Smooth muscle cell of the brain vasculature (primary cell): ENCODE results near the gene RNF213.

Experiments
- DNase-seq: peaks from one replicate; pipeline ENCODE4 v3.0.0-alpha.2; 2012; ENCODE audit warnings: low read depth, low spot score

RNF213 gene

DNA sequence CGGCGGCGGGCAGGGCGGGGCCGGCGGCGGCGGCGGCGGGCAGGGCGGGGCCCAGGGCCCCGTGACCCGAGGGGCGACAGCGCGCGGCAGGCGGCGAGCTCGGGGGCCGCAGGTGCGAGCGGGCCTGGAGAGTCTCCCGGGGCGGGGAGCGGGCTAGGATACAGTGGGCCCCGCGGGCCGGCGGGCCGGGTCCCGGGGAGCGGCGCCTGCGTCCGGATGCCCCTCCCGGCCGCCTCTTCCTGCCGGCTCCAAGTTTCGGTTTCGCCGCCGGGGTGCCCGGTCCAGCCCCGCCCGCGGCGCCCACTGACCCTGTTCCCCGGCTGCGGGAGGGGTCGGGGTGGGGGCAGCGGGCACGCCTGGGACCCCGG, at the start of gene RNF213:
Gene RNF213, plus strand, starts transcription at position 62 of the 368 bp plus-strand sequence. CDS start 2,830 bp downstream, outside the sequence.
- no peak for DNase-seq

GRCh38 chr17:80212109-80212508, 48.5 kb upstream of the RNF213 start:
- no peak for DNase-seq

- DNase-seq = no peak
Observed at GRCh38 chr17:80212511-80212910, 48.1 kb upstream of the RNF213 start.

- DNase-seq = no peak
Observed at GRCh38 chr17:80212962-80213642, 47.5 kb upstream of the RNF213 start.

GRCh38 chr17:80213643-80213975, 47.0 kb upstream of the RNF213 start:
- no peak for DNase-seq

DNA sequence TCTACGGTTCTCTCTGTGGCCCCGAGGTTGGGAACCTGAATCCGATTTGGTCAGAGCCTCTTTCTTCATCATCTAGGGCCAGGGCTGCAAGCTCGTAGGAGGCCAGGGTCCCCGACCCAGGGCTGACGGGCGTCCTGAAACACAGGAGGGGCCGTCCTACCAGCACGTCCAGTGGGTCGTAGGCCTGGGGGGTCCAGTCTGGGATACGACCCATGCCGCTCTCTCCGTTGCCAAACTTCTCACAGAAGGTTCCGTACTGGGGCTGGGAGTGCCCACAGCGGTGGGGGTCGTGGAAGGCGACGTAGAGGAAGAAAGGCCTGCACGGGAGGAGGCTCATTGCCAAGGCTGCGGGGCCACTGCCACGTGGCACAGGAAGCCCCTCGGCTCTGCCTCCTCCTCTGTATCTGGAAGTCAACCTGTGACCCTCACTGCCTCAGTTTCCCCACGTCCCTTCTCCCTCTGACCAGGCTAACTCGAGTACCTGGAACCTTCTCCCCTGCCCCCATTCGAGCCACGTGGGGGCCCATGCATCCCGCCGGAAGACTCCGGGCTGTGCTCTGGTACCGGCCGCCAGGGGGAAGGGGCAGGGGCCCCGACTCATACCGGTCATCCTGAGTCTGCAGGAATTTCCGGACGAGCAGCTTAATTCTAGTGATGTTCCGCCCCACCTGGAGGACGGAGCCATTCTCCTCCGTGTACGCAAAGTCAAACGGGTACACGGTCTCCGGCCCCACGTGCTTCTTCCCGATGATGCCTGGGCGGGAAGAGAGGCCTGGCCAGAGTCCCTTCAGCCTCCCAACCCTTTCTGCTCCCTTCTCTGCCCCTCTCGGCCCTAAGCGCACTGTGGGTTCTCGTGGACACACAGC, 46.4 kb upstream of the RNF213 start:
- DNase-seq = no peak

- no peak for DNase-seq
Observed at GRCh38 chr17:80214878-80215210, 45.8 kb upstream of the RNF213 start.

DNA sequence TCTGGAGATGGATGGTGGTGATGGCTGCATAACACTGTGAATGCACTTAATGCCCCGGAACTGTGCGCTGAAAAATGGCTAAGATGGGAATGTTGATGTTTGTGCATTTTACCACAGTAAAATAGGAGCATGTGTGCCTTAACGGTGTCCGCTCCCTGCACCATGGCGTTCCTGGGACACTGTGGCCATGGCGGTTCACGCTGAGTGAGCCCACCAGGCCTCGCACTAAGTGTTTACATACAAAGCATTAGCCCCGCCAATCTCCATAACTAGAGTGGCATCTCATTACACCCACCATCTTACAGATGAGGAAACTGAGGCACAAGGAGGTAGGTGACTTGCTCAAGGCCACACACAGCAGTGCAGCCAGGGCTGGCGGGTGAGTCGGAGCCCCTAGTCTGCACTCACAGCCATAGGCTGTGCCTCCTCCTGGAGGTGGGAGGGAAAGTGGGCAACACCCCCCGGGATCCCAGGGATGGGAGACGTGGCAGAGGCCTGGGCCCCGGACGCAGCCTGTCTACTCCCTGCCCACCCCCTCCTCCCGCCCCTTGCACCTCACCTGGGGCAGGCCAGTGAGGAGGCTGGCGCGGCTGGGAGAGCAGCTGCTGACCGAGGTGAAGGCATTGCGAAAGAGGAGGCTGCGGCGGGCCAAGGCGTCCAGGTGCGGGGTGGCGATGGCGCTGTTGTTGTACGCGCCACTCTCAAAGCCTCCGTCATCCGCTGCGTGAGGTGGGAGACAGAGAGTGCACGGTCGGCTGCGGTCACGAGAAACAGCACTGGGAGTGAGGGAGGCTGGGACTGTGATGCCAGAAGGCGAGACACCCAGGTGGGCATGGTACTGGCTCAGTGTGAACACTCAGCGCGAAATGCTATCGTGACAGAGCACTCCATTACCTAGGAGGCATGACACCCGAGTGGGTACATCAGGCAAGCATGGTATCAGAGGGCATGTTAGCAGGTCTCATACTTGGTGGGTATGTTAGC, 43.9 kb upstream of the RNF213 start:
- no peak for DNase-seq

GRCh38 chr17:80217703-80218362, 42.8 kb upstream of the RNF213 start:
- DNase-seq = no peak

DNA sequence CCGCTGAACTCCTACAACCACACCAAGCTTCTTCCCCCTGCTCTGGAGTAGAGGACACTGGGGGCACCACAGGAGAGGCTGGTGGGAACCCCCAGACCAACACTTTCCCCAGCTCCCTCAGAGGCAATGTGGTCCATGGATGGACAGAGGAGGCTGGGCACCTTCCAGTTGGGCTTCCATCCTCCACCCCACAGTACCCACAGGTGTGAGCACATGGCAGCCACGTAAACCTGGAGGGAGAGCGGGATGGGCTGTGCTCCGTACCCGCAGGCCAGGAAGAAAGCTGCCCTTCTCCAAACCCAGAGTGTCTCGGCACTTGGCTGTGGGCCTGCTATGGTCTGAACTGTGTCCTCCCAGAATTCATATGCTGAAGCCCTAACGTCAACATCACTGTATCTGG, 42.3 kb upstream of the RNF213 start:
- DNase-seq = no peak

GRCh38 chr17:80219013-80219762, 41.5 kb upstream of the RNF213 start:
- DNase-seq = no peak

GRCh38 chr17:80219763-80220053, 40.9 kb upstream of the RNF213 start:
- no peak for DNase-seq

DNA sequence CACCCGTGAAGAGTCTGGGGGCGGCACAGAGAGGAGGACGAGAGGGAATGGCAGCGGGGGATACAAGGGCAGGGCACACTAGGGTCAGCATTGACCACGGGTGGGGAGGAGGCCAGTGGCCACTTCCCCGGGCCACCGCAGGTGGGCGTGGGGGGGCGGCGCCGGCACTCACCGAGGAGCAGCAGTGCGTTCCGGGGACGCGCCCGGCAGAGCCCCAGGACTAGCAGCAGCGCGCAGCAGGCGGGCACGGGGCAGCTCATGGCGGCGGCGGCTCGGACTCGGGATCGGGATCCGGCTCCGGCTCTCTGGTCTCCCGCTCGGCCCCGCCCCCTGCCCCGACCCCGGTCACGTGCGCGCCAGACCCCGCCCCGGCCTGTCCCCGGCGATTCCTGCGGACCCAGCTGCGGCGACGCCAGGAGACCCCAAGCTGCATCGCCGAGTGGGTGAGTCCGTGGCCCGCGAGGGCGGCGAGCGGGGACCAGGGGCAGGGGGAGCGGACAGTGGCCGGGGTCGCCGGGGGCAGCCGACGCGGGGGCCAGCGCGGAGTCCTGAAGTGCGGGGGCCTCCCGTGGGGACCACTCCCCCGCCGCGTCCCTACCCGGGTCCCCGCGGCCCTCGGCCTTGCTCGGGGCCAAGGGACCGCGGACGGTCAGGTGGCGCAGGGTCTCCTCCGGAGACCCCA, 40.5 kb upstream of the RNF213 start, which contains the start of the genes SGSH and SLC26A11:
Gene SGSH, minus strand, starts transcription at position 280 of the 682 bp plus-strand sequence. Its CDS starts 20 bp downstream, at position 260.
Gene SLC26A11, plus strand, starts transcription at position 374 of the 682 bp plus-strand sequence. CDS start 1,134 bp downstream, outside the sequence.
- no peak for DNase-seq

DNA sequence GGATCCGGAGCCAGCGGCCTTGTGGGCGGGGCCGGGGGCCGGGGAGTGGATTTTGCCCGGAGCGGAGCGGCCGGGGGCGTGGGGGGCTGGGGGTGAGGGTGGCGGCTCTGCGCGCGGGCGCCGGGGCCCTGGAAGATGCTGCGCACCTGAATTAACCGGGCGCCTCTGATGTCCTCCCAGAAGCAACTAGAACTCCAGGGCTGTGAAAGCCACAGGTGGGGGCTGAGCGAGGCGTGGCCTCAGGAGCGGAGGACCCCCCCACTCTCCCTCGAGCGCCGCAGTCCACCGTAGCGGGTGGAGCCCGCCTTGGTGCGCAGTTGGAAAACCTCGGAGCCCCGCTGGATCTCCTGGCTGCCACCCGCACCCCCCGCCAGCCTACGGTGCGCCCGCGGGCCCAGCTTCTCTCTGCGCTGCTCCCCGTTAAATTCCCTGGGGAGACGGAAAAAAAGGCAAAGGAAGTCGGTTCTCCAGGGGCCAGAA, 39.9 kb upstream of the RNF213 start:
- DNase-seq = no peak

GRCh38 chr17:80221351-80222105, 39.1 kb upstream of the RNF213 start:
- no peak for DNase-seq

DNA sequence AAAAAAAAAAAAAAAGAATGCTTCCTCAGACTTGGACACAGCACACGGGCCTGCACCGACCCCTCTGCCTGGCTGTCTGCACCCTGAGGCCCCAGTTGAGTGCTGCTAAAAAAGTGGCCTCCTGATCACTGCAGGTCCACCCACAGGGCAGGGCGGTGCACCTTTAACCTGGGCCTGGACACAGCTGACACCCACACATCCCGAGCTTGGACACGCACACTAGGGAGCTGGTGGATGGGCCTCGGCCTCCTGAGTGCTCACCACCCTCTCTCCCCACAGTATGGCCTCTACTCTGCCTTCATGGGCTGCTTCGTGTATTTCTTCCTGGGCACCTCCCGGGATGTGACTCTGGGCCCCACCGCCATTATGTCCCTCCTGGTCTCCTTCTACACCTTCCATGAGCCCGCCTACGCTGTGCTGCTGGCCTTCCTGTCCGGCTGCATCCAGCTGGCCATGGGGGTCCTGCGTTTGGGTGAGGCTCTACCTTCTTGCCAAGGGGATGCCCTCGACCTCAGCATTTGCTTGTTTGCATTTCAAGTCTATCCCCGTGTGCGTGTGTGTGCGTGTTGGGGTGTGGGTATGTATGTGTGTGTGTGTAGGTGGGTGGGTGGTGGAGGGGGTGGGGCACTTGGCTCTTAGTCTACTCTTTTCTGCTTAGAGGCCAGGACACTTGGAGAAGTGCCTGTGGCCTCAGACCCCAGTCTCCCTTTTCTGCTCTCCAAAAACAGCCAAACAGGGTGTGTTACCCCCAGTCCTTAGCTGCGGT, 38.1 kb upstream of the RNF213 start:
- DNase-seq = no peak

DNA sequence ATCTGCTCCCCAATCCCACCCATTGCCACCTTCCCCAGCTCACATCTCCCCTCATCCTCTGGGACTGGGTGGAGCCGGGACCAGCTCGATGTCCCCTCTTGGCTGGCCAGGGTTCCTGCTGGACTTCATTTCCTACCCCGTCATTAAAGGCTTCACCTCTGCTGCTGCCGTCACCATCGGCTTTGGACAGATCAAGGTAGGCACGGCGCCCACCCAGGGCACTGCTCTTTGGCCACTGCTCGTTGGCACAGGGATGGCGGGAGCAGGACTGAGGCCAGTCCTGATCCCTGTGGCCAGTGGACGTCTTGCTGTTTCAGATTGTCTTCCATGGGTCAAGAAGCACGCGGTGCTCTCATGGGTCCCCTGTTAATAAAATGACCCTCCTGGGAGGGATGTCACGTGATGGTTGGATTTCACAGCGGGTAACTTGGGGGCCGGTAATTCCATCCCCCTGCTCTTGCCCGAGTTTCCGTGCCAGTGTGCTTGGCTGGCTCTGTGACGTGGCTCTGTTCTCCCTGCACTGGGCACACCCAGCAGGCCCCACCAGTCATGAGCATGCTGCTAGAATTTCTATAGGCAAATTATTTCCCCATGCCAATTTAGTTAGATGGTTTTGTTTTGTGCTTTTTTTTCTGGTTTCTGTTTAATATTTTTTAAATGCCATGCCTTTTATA, 37.4 kb upstream of the RNF213 start:
- no peak for DNase-seq
